Ascending aorta (tissue), 2 donors: ENCODE measurements around the gene FN3K. TPM values are rescaled to one million over a fixed set of nuclear protein-coding genes. Genes with fewer than 3 reads are reported as not detected.

ENCODE experiments used
- DNase-seq, 2 donors: peaks; one replicate each; pipeline ENCODE4 v3.0.0-alpha.2; 2019; ENCODE audit warnings: low spot score in 2 of 2
- H3K27ac ChIP-seq, 2 donors: fragments of 200-600 bp; sonication (generic); one replicate each; pipeline ENCODE4 v1.5.1; 2016 to 2017; ENCODE audit warnings: mild to moderate bottlenecking in 1 of 2
- H3K27me3 ChIP-seq: fragments of 200-600 bp; sonication (generic); one replicate; pipeline ENCODE4 v1.5.1; 2017
- H3K36me3 ChIP-seq, 2 donors: fragments of 200-600 bp; sonication (generic); one replicate each; pipeline ENCODE4 v1.5.1; 2016
- H3K4me1 ChIP-seq, 2 donors: fragments of 200-600 bp; sonication (generic); one replicate each; pipeline ENCODE4 v1.5.1; 2016 to 2017; ENCODE audit warnings: mild to moderate bottlenecking in 1 of 2
- H3K4me3 ChIP-seq, 2 donors: fragments of 200-600 bp; sonication (generic); one replicate each; pipeline ENCODE4 v1.5.1; 2016 to 2017; ENCODE audit warnings: mild to moderate bottlenecking in 1 of 2
- H3K9me3 ChIP-seq, 2 donors: fragments of 200-600 bp; sonication (generic); one replicate each; pipeline ENCODE4 v1.5.1; 2016
- CTCF ChIP-seq, 3 experiments: fragments of 200-600 bp in 2 of 3; fragments of 450-650 bp in 1 of 3; sonication (generic) in 2 of 3; IDR thresholded peaks; one replicate each; pipeline ENCODE4 v1.5.1; 2016 to 2019; ENCODE audit warnings: antibody characterized with exemption in 3 of 3, mild to moderate bottlenecking in 1 of 3, moderate library complexity in 1 of 3
- intact Hi-C: fragments of 100-400 bp; cut with DNase I; formaldehyde crosslinking; loops from one replicate; pipeline ENCODE4 v1.15.1; 2023
- total RNA-seq: library from RNA; depleted of rRNA; stranded (reverse); fragments of >200 nt; gene quantifications from one replicate; pipeline ENCODE4 v1.1.0, GENCODE V29; 2016

Gene FN3K
- total RNA-seq, 1 donor from 2014 or later: 10.5 TPM

DNA sequence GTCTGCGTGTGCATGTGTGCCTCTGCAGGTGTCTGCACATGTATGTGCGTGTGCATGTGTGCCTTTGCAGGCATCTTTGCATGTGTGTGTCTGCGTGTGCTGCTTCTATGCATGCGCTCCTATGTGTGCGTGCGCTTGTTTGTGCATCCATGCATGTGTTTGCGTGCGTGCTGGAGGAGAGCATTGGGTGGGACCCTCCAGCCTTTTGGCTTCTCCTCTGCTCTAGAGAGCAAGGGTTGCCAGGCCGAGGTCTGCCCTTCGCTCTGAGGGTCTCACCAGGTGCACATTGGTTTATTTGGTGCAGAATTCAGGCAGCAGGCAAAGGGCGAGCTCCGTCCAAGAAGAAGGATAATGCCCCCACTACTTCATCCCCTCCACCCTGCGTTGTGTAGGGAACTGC, 35.9 kb upstream of the FN3K start:
- no peak for DNase-seq

DNA sequence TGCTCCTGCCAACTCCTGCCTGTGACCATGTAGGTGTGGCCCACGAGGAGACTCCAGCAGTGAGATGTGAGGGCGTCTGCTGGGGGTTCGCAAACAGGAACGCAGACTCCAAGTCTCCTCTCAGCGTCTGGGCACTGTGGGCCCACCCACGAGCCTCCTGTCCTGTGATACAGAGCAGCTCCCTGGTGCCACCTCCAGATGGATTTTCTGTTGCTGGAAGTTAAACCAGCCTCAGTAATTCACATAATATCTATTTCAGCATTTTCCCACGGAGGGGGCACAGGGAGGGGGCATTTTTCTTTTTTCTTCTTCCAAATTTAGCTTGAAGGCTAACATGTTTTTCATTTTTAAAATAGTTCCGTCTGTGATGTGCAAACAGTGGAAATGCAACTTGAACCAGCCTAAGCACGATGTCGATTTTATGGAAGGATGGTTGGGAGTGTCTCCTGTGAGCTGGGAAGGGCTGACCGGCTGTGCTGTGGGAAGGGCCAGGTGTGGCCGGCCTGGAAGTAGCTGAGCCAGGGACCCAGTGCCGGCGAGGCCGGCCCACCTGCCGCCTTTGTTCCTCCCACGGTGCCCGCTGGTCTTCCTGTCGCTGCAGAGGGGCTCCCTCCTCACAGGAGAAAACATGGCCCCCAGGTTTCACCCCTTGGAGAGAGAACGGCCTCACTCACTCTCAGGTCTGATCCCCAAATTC, 33.0 kb upstream of the FN3K start:
- no peak overlapping the region for H3K27ac ChIP-seq
- no peaks in the 10 kb centered on the region for H3K36me3 ChIP-seq
- DNase-seq: no peak
- H3K4me3 ChIP-seq: no peak overlapping the region
- intact Hi-C loops: no loop called here
- H3K4me1 ChIP-seq: peaks cover 4 to 9% of the 10 kb centered on the region in 2 donors
- no peaks in the 10 kb centered on the region for H3K9me3 ChIP-seq
- no peak for TF ChIP-seq CTCF (IDR thresholded peaks at IDR 0.05)
- H3K27me3 ChIP-seq: no peaks in the 10 kb centered on the region

More for the DNA sequence above, 35.9 kb upstream of the FN3K start:
- no peak overlapping the region for H3K27ac ChIP-seq
- H3K4me3 ChIP-seq: peak overlapping the region in 1 of 2 donors; percentile 99
- H3K27me3 ChIP-seq: no peaks in the 10 kb centered on the region
- intact Hi-C loops: loop anchor here (2.0 kb wide), 2 partner anchors 31 to 53 kb away; partner anchors contain the start of gene TBCD
- peaks cover 0 to 3% of the 10 kb centered on the region in 2 donors for H3K9me3 ChIP-seq
- H3K36me3 ChIP-seq: no peaks in the 10 kb centered on the region
- peaks cover 10 to 11% of the 10 kb centered on the region in 2 donors for H3K4me1 ChIP-seq
- TF ChIP-seq CTCF (IDR thresholded peaks at IDR 0.05): no peak

DNA sequence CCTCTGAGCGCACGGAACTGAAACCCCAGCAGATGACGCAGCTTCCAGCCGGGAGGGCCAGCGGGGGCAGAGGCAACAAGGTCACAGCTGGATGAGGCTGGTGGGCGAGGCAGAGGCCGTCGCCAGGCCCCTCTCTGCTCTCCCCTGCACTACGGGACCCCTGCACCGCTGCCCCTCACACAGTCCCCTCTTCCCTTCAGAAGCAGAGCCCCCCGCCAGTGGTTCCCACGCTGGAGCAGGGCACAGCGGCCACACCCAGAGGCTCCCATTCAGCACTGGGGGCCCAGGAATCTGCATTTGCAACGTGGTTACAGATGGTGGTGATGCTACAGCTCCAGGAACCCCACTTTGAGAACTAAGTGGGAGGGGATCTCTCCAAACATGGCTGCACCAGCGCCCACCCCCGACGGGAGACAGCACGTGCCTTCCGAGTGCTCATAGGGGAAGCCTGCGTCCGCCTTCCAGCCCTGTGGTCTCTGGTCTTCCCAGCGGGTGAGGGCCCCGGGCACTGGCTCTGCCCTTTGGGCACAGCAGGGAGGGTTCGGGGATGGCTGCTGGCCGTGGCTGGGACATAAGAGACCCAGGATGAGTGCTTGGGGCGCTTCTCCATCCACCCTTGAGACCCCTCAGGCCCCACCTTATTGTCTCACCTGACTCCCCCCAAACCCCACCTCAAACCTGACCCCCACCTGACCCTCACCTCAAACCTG, 32.2 kb upstream of the FN3K start:
- Histone ChIP-seq H3K9me3 (no peaks in the 10 kb centered on the region), H3K4me3 (no peak overlapping the region), H3K27ac (no peak overlapping the region), H3K36me3 (no peaks in the 10 kb centered on the region), H3K27me3 (no peaks in the 10 kb centered on the region), H3K4me1 (peaks cover 2 to 4% of the 10 kb centered on the region in 2 donors)
- intact Hi-C loops: no loop called here
- no peak for DNase-seq
- no peak for TF ChIP-seq CTCF (IDR thresholded peaks at IDR 0.05)

GRCh38 chr17:82703935-82704865, 31.2 kb upstream of the FN3K start:
- Histone ChIP-seq H3K4me1 (peaks cover 0 to 1% of the 10 kb centered on the region in 2 donors), H3K27ac (no peak overlapping the region), H3K27me3 (no peaks in the 10 kb centered on the region), H3K36me3 (no peaks in the 10 kb centered on the region), H3K4me3 (no peak overlapping the region), H3K9me3 (no peaks in the 10 kb centered on the region)
- no peak for DNase-seq
- TF ChIP-seq CTCF (IDR thresholded peaks at IDR 0.05): no peak
- intact Hi-C loops: no loop called here

DNA sequence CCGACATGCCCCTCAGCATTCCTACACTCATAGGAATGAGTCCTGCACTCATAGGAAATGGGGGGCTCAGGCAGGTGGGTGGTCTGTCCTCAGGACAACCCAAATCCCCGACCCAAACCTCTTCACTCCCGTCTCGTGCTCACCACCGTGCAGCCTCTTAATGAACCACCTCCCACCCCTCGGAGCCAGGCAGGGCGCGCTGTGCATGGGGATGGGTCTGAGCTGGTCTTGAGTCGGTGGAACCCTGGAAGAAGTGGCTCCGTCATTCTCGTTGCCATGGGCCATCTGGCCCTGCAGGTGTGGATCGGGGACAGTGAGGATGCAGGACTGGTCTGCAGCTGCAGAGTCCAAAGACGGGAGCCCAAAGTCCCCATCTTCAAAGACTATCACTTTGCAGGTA, 30.5 kb upstream of the FN3K start:
- Histone ChIP-seq H3K27ac (no peak overlapping the region), H3K4me1 (no peaks in the 10 kb centered on the region), H3K36me3 (no peaks in the 10 kb centered on the region), H3K27me3 (no peaks in the 10 kb centered on the region), H3K9me3 (no peaks in the 10 kb centered on the region), H3K4me3 (no peak overlapping the region)
- TF ChIP-seq CTCF (IDR thresholded peaks at IDR 0.05): no peak
- DNase-seq: no peak
- intact Hi-C loops: no loop called here
